Peyer's patch (tissue), 4 donors: ENCODE results near the gene RBM6. TPM values are rescaled to one million over a fixed set of nuclear protein-coding genes. Genes with fewer than 3 reads are reported as not detected.

Experiments
- DNase-seq, 3 donors: peaks; one replicate each; pipeline ENCODE4 v3.0.0-alpha.2; 2017 to 2019
- H3K27ac ChIP-seq, 4 donors: fragments of 200-600 bp; sonication (generic); one replicate each; pipeline ENCODE4 v1.5.1; 2016 to 2019
- H3K27me3 ChIP-seq, 2 donors: fragments of 200-600 bp; sonication (generic); one replicate each; pipeline ENCODE4 v1.5.1; 2019
- H3K36me3 ChIP-seq, 3 donors: fragments of 200-600 bp; sonication (generic); one replicate each; pipeline ENCODE4 v1.5.1; 2016 to 2019
- H3K4me1 ChIP-seq, 4 donors: fragments of 200-600 bp; sonication (generic); one replicate each; pipeline ENCODE4 v1.5.1; 2016 to 2019
- H3K4me3 ChIP-seq, 4 donors: fragments of 200-600 bp; sonication (generic); 1 replicate in 3 of 4; 2 replicates in 1 of 4; pipeline ENCODE4 v1.5.1; 2016 to 2019; ENCODE audit warnings: mild to moderate bottlenecking in 1 of 4
- H3K9me3 ChIP-seq, 4 donors: fragments of 200-600 bp; sonication (generic); one replicate each; pipeline ENCODE4 v1.5.1; 2016 to 2019; ENCODE audit warnings: mild to moderate bottlenecking in 1 of 4
- CTCF ChIP-seq, 6 experiments: fragments of 450-650 bp in 4 of 6; fragments of 200-600 bp in 2 of 6; sonication (generic) in 1 of 6; IDR thresholded peaks; one replicate each; pipeline ENCODE4 v1.5.1; 2017 to 2019; ENCODE audit warnings: antibody characterized with exemption in 6 of 6, mild to moderate bottlenecking in 3 of 6, moderate library complexity in 1 of 6
- POLR2A ChIP-seq, 2 donors: fragments of 450-650 bp; IDR thresholded peaks; one replicate each; pipeline ENCODE4 v1.5.1; 2017; ENCODE audit warnings: antibody characterized with exemption in 2 of 2, mild to moderate bottlenecking in 2 of 2, moderate library complexity in 2 of 2
- total RNA-seq, 4 donors: library from RNA; depleted of rRNA; stranded (reverse); fragments of >200 nt; gene quantifications; one replicate each; pipeline ENCODE4 v1.1.0, GENCODE V29; 2016

RBM6 gene
- total RNA-seq, 4 donors from 2014 or later, result 111 to 858 (median 241) TPM

GRCh38 chr3:49924683-49925082 lies 15.3 kb upstream of the RBM6 start:
- Histone ChIP-seq H3K27me3 (no peaks in the 10 kb centered on the region), H3K9me3 (no peaks in the 10 kb centered on the region), H3K27ac (no peak overlapping the region), H3K4me3 (no peak overlapping the region), H3K36me3 (no peaks in the 10 kb centered on the region), H3K4me1 (peaks cover 0 to 21% (median 4%) of the 10 kb centered on the region in 4 donors)
- no peak for DNase-seq
- TF ChIP-seq CTCF (IDR thresholded peaks at IDR 0.05) (no peak), POLR2A (IDR thresholded peaks at IDR 0.05) (no peak)

- peak overlapping the region in 1 of 4 donors; percentile 68 for H3K27ac ChIP-seq
- H3K9me3 ChIP-seq, result no peaks in the 10 kb centered on the region
- peaks cover 0 to 25% (median 7%) of the 10 kb centered on the region in 4 donors for H3K4me1 ChIP-seq
- TF ChIP-seq POLR2A (IDR thresholded peaks at IDR 0.05), result no peak
- TF ChIP-seq CTCF (IDR thresholded peaks at IDR 0.05), result no peak
- DNase-seq, result no peak
- H3K36me3 ChIP-seq, result no peaks in the 10 kb centered on the region
- no peaks in the 10 kb centered on the region for H3K27me3 ChIP-seq
- H3K4me3 ChIP-seq, result no peak overlapping the region
Measured at GRCh38 chr3:49925485-49925884, 14.5 kb upstream of the RBM6 start.

- Histone ChIP-seq H3K4me3 (no peak overlapping the region), H3K4me1 (peaks cover 0 to 28% (median 9%) of the 10 kb centered on the region in 4 donors), H3K9me3 (no peaks in the 10 kb centered on the region), H3K36me3 (no peaks in the 10 kb centered on the region), H3K27me3 (no peaks in the 10 kb centered on the region), H3K27ac (peak overlapping the region in 1 of 4 donors; percentile 68)
- TF ChIP-seq POLR2A (IDR thresholded peaks at IDR 0.05) (peak in 1 of 2 donors; percentile 6), CTCF (IDR thresholded peaks at IDR 0.05) (no peak)
- no peak for DNase-seq
Measured at GRCh38 chr3:49926117-49926728, 13.7 kb upstream of the RBM6 start.

- Histone ChIP-seq H3K27ac (peak overlapping the region in 2 of 4 donors; percentile 89 to 96), H3K9me3 (no peaks in the 10 kb centered on the region), H3K27me3 (no peaks in the 10 kb centered on the region), H3K4me3 (no peak overlapping the region), H3K36me3 (no peaks in the 10 kb centered on the region), H3K4me1 (peaks cover 0 to 28% (median 9%) of the 10 kb centered on the region in 4 donors)
- no peak for DNase-seq
- TF ChIP-seq POLR2A (IDR thresholded peaks at IDR 0.05) (no peak), CTCF (IDR thresholded peaks at IDR 0.05) (no peak)
Measured at GRCh38 chr3:49927798-49928197, 12.2 kb upstream of the RBM6 start.

GRCh38 chr3:49928481-49929017 lies 11.4 kb upstream of the RBM6 start:
- peak in 2 of 3 donors; percentile 74 to 75 for DNase-seq
- Histone ChIP-seq H3K36me3 (no peaks in the 10 kb centered on the region), H3K27me3 (no peaks in the 10 kb centered on the region), H3K27ac (peak overlapping the region in 3 of 4 donors; percentile 27 to 96 (median 89)), H3K4me1 (peaks cover 0 to 28% (median 9%) of the 10 kb centered on the region in 4 donors), H3K4me3 (peak overlapping the region in 3 of 4 donors; percentile 84 to 97 (median 93)), H3K9me3 (no peaks in the 10 kb centered on the region)
- TF ChIP-seq CTCF (IDR thresholded peaks at IDR 0.05) (no peak), POLR2A (IDR thresholded peaks at IDR 0.05) (peak in 1 of 2 donors; percentile 35)
